Lower lobe of right lung (tissue), 2 donors: ENCODE results near the gene UBE3B. TPM values are rescaled to one million over a fixed set of nuclear protein-coding genes. Genes with fewer than 3 reads are reported as not detected.

Experiments
- ATAC-seq, 2 donors: fragments of 200-7000 bp; cut with Tn5 transposase; one replicate each; pipeline ENCODE4 v1.9.1; 2020 to 2022; ENCODE audit warnings: mild to moderate bottlenecking in 2 of 2, moderate library complexity in 2 of 2
- DNase-seq: peaks from one replicate; pipeline ENCODE4 v3.0.0-alpha.2; 2020
- H3K27ac ChIP-seq: fragments of 200-600 bp; one replicate; pipeline ENCODE4 v1.8.0; 2022
- H3K27me3 ChIP-seq: fragments of 200-600 bp; one replicate; pipeline ENCODE4 v1.8.0; 2022; ENCODE audit warnings: low read depth
- H3K36me3 ChIP-seq: fragments of 200-600 bp; one replicate; pipeline ENCODE4 v1.8.0; 2022; ENCODE audit warnings: mild to moderate bottlenecking
- H3K4me1 ChIP-seq: fragments of 200-600 bp; one replicate; pipeline ENCODE4 v1.8.0; 2022
- H3K4me3 ChIP-seq: fragments of 200-600 bp; one replicate; pipeline ENCODE4 v1.8.0; 2022; ENCODE audit warnings: mild to moderate bottlenecking
- H3K9me3 ChIP-seq: fragments of 200-600 bp; one replicate; pipeline ENCODE4 v1.8.0; 2022
- CTCF ChIP-seq: fragments of 200-600 bp; IDR thresholded peaks from one replicate; pipeline ENCODE4 v1.8.0; 2022; ENCODE audit warnings: antibody characterized with exemption, mild to moderate bottlenecking
- intact Hi-C: fragments of 100-400 bp; cut with DNase I; formaldehyde crosslinking; loops from one replicate; pipeline ENCODE4 v1.11.0; 2022
- total RNA-seq: library from RNA; stranded (reverse); fragmentation: NEBNext Ultra II Directional; extraction: Animal tissue kit (Norgen Biotek cat#: 25700); gene quantifications from one replicate; pipeline ENCODE4 v1.2.1, GENCODE V29; 2021
- donor health status: DM: no; HTN: yes; CAD: no; lungs with severe emphysema.

Gene UBE3B
- total RNA-seq, 1 donor from 2014 or later = 40.1 TPM

- no peak for ATAC-seq
- no peak overlapping the region for H3K27ac ChIP-seq
Measured at GRCh38 chr12:109571773-109572505, 94.5 kb downstream of the UBE3B start.

GRCh38 chr12:109572506-109572845, 95.0 kb downstream of the UBE3B start:
- peak overlapping the region; percentile 91 for H3K27ac ChIP-seq
- TF ChIP-seq CTCF = no peak
- H3K27me3 ChIP-seq = no peaks in the 10 kb centered on the region
- H3K4me1 ChIP-seq = peaks cover 29% of the 10 kb centered on the region
- peaks cover 58% of the 10 kb centered on the region for H3K36me3 ChIP-seq
- ATAC-seq (no peak), DNase-seq (no peak)
- no peaks in the 10 kb centered on the region for H3K9me3 ChIP-seq
- peak overlapping the region; percentile 85 for H3K4me3 ChIP-seq
- intact Hi-C loops = no loop called here

More at GRCh38 chr12:109571773-109572505, 94.5 kb downstream of the UBE3B start:
- Histone ChIP-seq H3K4me1 (peaks cover 29% of the 10 kb centered on the region), H3K27me3 (no peaks in the 10 kb centered on the region), H3K36me3 (peaks cover 58% of the 10 kb centered on the region), H3K9me3 (no peaks in the 10 kb centered on the region), H3K4me3 (peak overlapping the region; percentile 85)
- TF ChIP-seq CTCF = no peak
- peak; percentile 20 for DNase-seq
- intact Hi-C loops = no loop called here

- peak within 1 kb of the TSS; percentile 85 for H3K4me3 ChIP-seq
- H3K4me1 ChIP-seq = peaks cover 29% of the 10 kb centered on the region
- TF ChIP-seq CTCF = no peak
- H3K27ac ChIP-seq = peak within 1 kb of the TSS; percentile 91
- H3K27me3 ChIP-seq = no peaks in the 10 kb centered on the region
- H3K36me3 ChIP-seq = peaks cover 58% of the 10 kb centered on the region
- ATAC-seq (peak; percentile 99), DNase-seq (peak; percentile 99)
- intact Hi-C loops = no loop called here
- H3K9me3 ChIP-seq = no peaks in the 10 kb centered on the region
Measured at GRCh38 chr12:109573029-109573913, 95.8 kb downstream of the UBE3B start, which contains the start of the genes MMAB and MVK. TSS of gene MMAB (minus strand) at chr12:109573504. CDS start at chr12:109573480, 24 bp downstream. TSS of gene MVK (plus strand) at chr12:109573794. CDS start at chr12:109574823, 1,029 bp downstream.

GRCh38 chr12:109573914-109574244, 96.4 kb downstream of the UBE3B start:
- Histone ChIP-seq H3K27me3 (no peaks in the 10 kb centered on the region), H3K9me3 (no peaks in the 10 kb centered on the region), H3K36me3 (peaks cover 59% of the 10 kb centered on the region), H3K27ac (peak overlapping the region; percentile 91), H3K4me3 (peak overlapping the region; percentile 85), H3K4me1 (peaks cover 29% of the 10 kb centered on the region)
- TF ChIP-seq CTCF = no peak
- DNase-seq = no peak
- no peak for ATAC-seq
- intact Hi-C loops = no loop called here

GRCh38 chr12:109575683-109576082, 98.2 kb downstream of the UBE3B start:
- H3K27ac ChIP-seq = no peak overlapping the region

More at GRCh38 chr12:109575683-109576082, 98.2 kb downstream of the UBE3B start:
- peaks cover 29% of the 10 kb centered on the region for H3K4me1 ChIP-seq
- H3K36me3 ChIP-seq = peaks cover 60% of the 10 kb centered on the region
- intact Hi-C loops = no loop called here
- H3K27me3 ChIP-seq = no peaks in the 10 kb centered on the region
- H3K4me3 ChIP-seq = no peak overlapping the region
- H3K9me3 ChIP-seq = no peaks in the 10 kb centered on the region
- TF ChIP-seq CTCF = no peak
- DNase-seq (no peak), ATAC-seq (no peak)
